ENCODE results near the gene ZNF280B. TPM values are rescaled to one million over a fixed set of nuclear protein-coding genes. Genes with fewer than 3 reads are reported as not detected.
"Not testable (repeated sequence)": the region's sequence is repeated elsewhere in the genome, so short reads cannot be mapped to it uniquely, and the experiment has no call there.

Gene ZNF280B
- total and polyA plus RNA-seq, 9 donors, result 3.1 to 9.3 (median 4.1) TPM

GRCh38 chr22:22454997-22455396, 53.5 kb downstream of the ZNF280B start:
- H3K4me1 ChIP-seq (ENCODE audit: control insufficient read depth, insufficient read depth, low read length), result no peaks in the 10 kb centered on the region
- H3K4me3 ChIP-seq (ENCODE audit: low read length), result no peak overlapping the region
- WGBS (ENCODE audit: insufficient coverage), result 30% methylated on average over 2 of the region's 3 CpGs
- peaks cover 19% of the 10 kb centered on the region for H3K9me3 ChIP-seq (replicated peaks; ENCODE audit: control insufficient read depth, low read depth, low read length)
- H3K27me3 ChIP-seq (ENCODE audit: control insufficient read depth, insufficient read depth, low read length), result no peaks in the 10 kb centered on the region
- H3K27ac ChIP-seq (ENCODE audit: low read length), result no peak overlapping the region
- DNase-seq, result no peak
- no peaks in the 10 kb centered on the region for H3K36me3 ChIP-seq (ENCODE audit: control insufficient read depth, insufficient read depth, low read length)

DNA sequence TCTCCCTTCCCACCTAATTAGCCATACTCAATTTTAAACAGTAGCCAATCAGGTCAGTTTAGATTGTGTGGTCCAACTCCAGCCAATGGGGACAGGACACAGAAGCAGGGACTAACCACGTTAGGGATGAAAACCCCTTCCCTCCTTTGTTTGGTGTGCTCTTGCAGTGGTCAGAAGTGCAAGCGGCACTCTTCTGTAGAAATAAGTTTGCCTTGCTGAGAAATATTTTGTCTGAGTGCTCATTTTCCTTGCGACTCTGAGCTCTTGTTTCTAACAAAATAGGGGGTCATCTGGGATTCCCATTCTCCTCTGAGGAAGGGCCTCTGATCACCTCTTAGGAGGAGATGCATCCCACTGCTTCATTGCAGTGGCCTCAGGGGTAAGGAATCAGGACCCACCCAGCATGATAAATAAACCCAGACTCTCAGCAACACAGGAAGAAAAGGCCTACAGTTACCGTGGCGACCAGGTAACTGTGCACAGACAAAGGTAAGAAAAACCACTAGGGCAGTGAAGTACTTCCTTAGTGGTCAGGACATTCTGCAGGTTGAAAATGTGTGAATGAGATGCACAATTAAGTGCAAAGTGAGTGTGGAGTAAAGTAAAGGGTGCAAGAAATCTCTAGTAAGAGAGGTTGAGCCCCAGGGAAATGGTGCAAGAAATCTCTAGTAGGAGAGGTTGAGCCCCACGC, 55.4 kb downstream of the ZNF280B start:
- DNase-seq, result no peak
- peaks cover 7% of the 10 kb centered on the region for H3K9me3 ChIP-seq (replicated peaks; ENCODE audit: control insufficient read depth, low read depth, low read length)
- no peak overlapping the region for H3K4me3 ChIP-seq (ENCODE audit: low read length)
- no peaks in the 10 kb centered on the region for H3K4me1 ChIP-seq (ENCODE audit: control insufficient read depth, insufficient read depth, low read length)
- 80% methylated on average over 2 of the region's 6 CpGs for WGBS (ENCODE audit: insufficient coverage)
- H3K27ac ChIP-seq (ENCODE audit: low read length), result no peak overlapping the region
- no peaks in the 10 kb centered on the region for H3K36me3 ChIP-seq (ENCODE audit: control insufficient read depth, insufficient read depth, low read length)
- no peaks in the 10 kb centered on the region for H3K27me3 ChIP-seq (ENCODE audit: control insufficient read depth, insufficient read depth, low read length)

DNA sequence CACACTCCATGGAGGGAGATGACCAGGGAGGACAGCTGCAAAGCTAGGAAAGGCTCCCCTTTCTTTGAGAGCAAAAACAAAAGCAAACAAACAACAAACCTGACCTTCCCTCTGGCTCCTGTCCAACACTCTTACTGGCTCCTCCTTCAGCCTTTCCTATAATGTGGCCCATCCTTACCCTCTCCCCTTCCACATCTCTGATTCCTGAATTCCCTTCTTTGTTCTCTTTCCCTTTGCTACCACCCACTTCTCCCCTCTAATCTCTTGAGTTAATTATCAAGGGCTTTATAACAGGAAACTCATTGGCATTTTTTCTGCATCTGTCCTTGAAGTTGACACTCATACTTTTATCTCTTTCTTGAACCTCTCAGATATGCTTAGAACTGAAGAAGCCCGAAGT, 56.3 kb downstream of the ZNF280B start:
- no peaks in the 10 kb centered on the region for H3K27me3 ChIP-seq (ENCODE audit: control insufficient read depth, insufficient read depth, low read length)
- no peak overlapping the region for H3K27ac ChIP-seq (ENCODE audit: low read length)
- H3K9me3 ChIP-seq (replicated peaks; ENCODE audit: control insufficient read depth, low read depth, low read length), result peaks cover under 1% of the 10 kb centered on the region
- H3K36me3 ChIP-seq (ENCODE audit: control insufficient read depth, insufficient read depth, low read length), result no peaks in the 10 kb centered on the region
- no peak for DNase-seq
- peaks cover under 1% of the 10 kb centered on the region for H3K4me1 ChIP-seq (ENCODE audit: control insufficient read depth, insufficient read depth, low read length)
- 60% methylated on average over 1 of the region's 1 CpG for WGBS (ENCODE audit: insufficient coverage)
- H3K4me3 ChIP-seq (ENCODE audit: low read length), result no peak overlapping the region

GRCh38 chr22:22450343-22450839, 58.2 kb downstream of the ZNF280B start:
- H3K9me3 ChIP-seq (replicated peaks; ENCODE audit: control insufficient read depth, low read depth, low read length), result no peaks in the 10 kb centered on the region
- H3K36me3 ChIP-seq (ENCODE audit: control insufficient read depth, insufficient read depth, low read length), result no peaks in the 10 kb centered on the region
- H3K27ac ChIP-seq (ENCODE audit: low read length), result no peak overlapping the region
- H3K4me3 ChIP-seq (ENCODE audit: low read length), result no peak overlapping the region
- WGBS (ENCODE audit: insufficient coverage), result 21% methylated on average over 2 of the region's 4 CpGs
- H3K27me3 ChIP-seq (ENCODE audit: control insufficient read depth, insufficient read depth, low read length), result no peaks in the 10 kb centered on the region
- DNase-seq, result peak; percentile 68
- peaks cover 7% of the 10 kb centered on the region for H3K4me1 ChIP-seq (ENCODE audit: control insufficient read depth, insufficient read depth, low read length)

GRCh38 chr22:22449819-22450218, 58.7 kb downstream of the ZNF280B start:
- no peak overlapping the region for H3K4me3 ChIP-seq (ENCODE audit: low read length)
- H3K27me3 ChIP-seq (ENCODE audit: control insufficient read depth, insufficient read depth, low read length), result no peaks in the 10 kb centered on the region
- 80% methylated on average over 1 of the region's 1 CpG for WGBS (ENCODE audit: insufficient coverage)
- H3K9me3 ChIP-seq (replicated peaks; ENCODE audit: control insufficient read depth, low read depth, low read length), result no peaks in the 10 kb centered on the region
- no peaks in the 10 kb centered on the region for H3K36me3 ChIP-seq (ENCODE audit: control insufficient read depth, insufficient read depth, low read length)
- H3K27ac ChIP-seq (ENCODE audit: low read length), result no peak overlapping the region
- DNase-seq, result no peak
- peaks cover 7% of the 10 kb centered on the region for H3K4me1 ChIP-seq (ENCODE audit: control insufficient read depth, insufficient read depth, low read length)

DNA sequence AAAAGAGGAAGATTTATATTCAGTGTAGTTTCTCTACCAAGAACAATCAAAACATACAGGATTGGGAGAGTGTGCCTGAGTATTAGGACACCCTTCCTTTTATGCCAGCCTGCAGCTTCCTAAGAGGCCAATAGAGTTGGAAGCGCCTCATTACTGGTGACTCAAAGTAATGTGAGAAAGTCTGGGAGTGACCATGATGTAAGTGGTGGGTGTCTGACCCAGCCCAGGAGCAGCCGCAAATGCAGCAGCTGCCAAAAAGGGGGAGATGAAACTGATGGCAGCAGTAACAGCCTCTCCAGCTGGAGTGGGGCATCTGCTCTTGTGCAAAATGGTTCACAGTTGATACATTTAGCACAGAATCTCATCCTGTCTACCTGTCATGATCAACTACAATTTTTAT, 62.0 kb downstream of the ZNF280B start:
- H3K36me3 ChIP-seq (ENCODE audit: control insufficient read depth, insufficient read depth, low read length), result no peaks in the 10 kb centered on the region
- peaks cover 7% of the 10 kb centered on the region for H3K4me1 ChIP-seq (ENCODE audit: control insufficient read depth, insufficient read depth, low read length)
- no peak overlapping the region for H3K4me3 ChIP-seq (ENCODE audit: low read length)
- DNase-seq, result peak; percentile 79
- H3K9me3 ChIP-seq (replicated peaks; ENCODE audit: control insufficient read depth, low read depth, low read length), result peaks cover 2% of the 10 kb centered on the region
- no peaks in the 10 kb centered on the region for H3K27me3 ChIP-seq (ENCODE audit: control insufficient read depth, insufficient read depth, low read length)
- H3K27ac ChIP-seq (ENCODE audit: low read length), result no peak overlapping the region
- WGBS (ENCODE audit: insufficient coverage), result 38% methylated on average over 2 of the region's 2 CpGs

- H3K4me3 ChIP-seq (ENCODE audit: low read length); H3K27ac ChIP-seq (ENCODE audit: low read length); H3K27me3 ChIP-seq (ENCODE audit: control insufficient read depth, insufficient read depth, low read length); DNase-seq; H3K36me3 ChIP-seq (ENCODE audit: control insufficient read depth, insufficient read depth, low read length); H3K4me1 ChIP-seq (ENCODE audit: control insufficient read depth, insufficient read depth, low read length); H3K9me3 ChIP-seq (replicated peaks; ENCODE audit: control insufficient read depth, low read depth, low read length): not testable (repeated sequence)
- 100% methylated on average over 1 of the region's 5 CpGs for WGBS (ENCODE audit: insufficient coverage)
Observed at GRCh38 chr22:22444007-22444589, 64.4 kb downstream of the ZNF280B start.

- Histone ChIP-seq H3K36me3 (ENCODE audit: control insufficient read depth, insufficient read depth, low read length) (no peaks in the 10 kb centered on the region), H3K4me1 (ENCODE audit: control insufficient read depth, insufficient read depth, low read length) (peaks cover 7% of the 10 kb centered on the region), H3K27ac (ENCODE audit: low read length) (no peak overlapping the region), H3K4me3 (ENCODE audit: low read length) (no peak overlapping the region), H3K9me3 (replicated peaks; ENCODE audit: control insufficient read depth, low read depth, low read length) (peaks cover 2% of the 10 kb centered on the region), H3K27me3 (ENCODE audit: control insufficient read depth, insufficient read depth, low read length) (no peaks in the 10 kb centered on the region)
- no peak for DNase-seq
- 50% methylated on average over 1 of the region's 7 CpGs for WGBS (ENCODE audit: insufficient coverage)
Observed at GRCh38 chr22:22442928-22443709, 65.4 kb downstream of the ZNF280B start.

- not testable (repeated sequence) for DNase-seq; H3K4me1 ChIP-seq (ENCODE audit: control insufficient read depth, insufficient read depth, low read length); H3K4me3 ChIP-seq (ENCODE audit: low read length); H3K36me3 ChIP-seq (ENCODE audit: control insufficient read depth, insufficient read depth, low read length); H3K27me3 ChIP-seq (ENCODE audit: control insufficient read depth, insufficient read depth, low read length); H3K27ac ChIP-seq (ENCODE audit: low read length); H3K9me3 ChIP-seq (replicated peaks; ENCODE audit: control insufficient read depth, low read depth, low read length)
- 91% methylated on average over 18 of the region's 28 CpGs for WGBS (ENCODE audit: insufficient coverage)
Observed at GRCh38 chr22:22441626-22442025, 66.9 kb downstream of the ZNF280B start.

GRCh38 chr22:22440188-22440587, 68.4 kb downstream of the ZNF280B start:
- Histone ChIP-seq H3K27ac (ENCODE audit: low read length) (no peak overlapping the region), H3K9me3 (replicated peaks; ENCODE audit: control insufficient read depth, low read depth, low read length) (peaks cover 2% of the 10 kb centered on the region), H3K27me3 (ENCODE audit: control insufficient read depth, insufficient read depth, low read length) (no peaks in the 10 kb centered on the region), H3K36me3 (ENCODE audit: control insufficient read depth, insufficient read depth, low read length) (no peaks in the 10 kb centered on the region), H3K4me3 (ENCODE audit: low read length) (no peak overlapping the region), H3K4me1 (ENCODE audit: control insufficient read depth, insufficient read depth, low read length) (no peaks in the 10 kb centered on the region)
- no peak for DNase-seq
- no CpG with 5 or more reads among the region's 1 CpG for WGBS (ENCODE audit: insufficient coverage)

Data from muscle of leg (tissue), 11 donors.